ENCODE measurements around the gene CORO2B. TPM values are rescaled to one million over a fixed set of nuclear protein-coding genes. Genes with fewer than 3 reads are reported as not detected.
A peak's percentile ranks its signal among the peaks of the same experiment; 100 is the strongest.

The CORO2B gene
- total RNA-seq, 1 donor from 2014 or later, result 1.0 TPM

GRCh38 chr15:68614286-68615035 lies 35.7 kb downstream of the CORO2B start:
- H3K4me2 ChIP-seq, result peak overlapping the region; percentile 72
- no peak overlapping the region for H3K9ac ChIP-seq
- no peaks in the 10 kb centered on the region for H3K9me3 Mint-ChIP-seq
- H3K4me3 Mint-ChIP-seq, result peak overlapping the region; percentile 50
- no peaks in the 10 kb centered on the region for H3K36me3 Mint-ChIP-seq
- no peak for TF ChIP-seq CTCF (IDR thresholded peaks at IDR 0.05)
- TF ChIP-seq EZH2phosphoT487 (IDR thresholded peaks at IDR 0.05), result no peak
- no peak for TF ChIP-seq EZH2 (IDR thresholded peaks at IDR 0.05)
- H3K27ac Mint-ChIP-seq, result peak overlapping the region; percentile 80
- peaks cover 26% of the 10 kb centered on the region for H3F3A ChIP-seq (ENCODE audit: low read depth)
- peaks cover 60% of the 10 kb centered on the region for H3K4me1 Mint-ChIP-seq
- H3K4me1 ChIP-seq, result peaks cover 21% of the 10 kb centered on the region
- peak overlapping the region; percentile 91 for H2AFZ ChIP-seq (replicated peaks)
- H3K79me2 ChIP-seq (ENCODE audit: low read depth), result no peaks in the 10 kb centered on the region
- H3K27ac ChIP-seq, result no peak overlapping the region
- peak; percentile 86 for DNase-seq (ENCODE audit: low spot score)
- H3K36me3 ChIP-seq, result no peaks in the 10 kb centered on the region
- no peaks in the 10 kb centered on the region for H3K27me3 ChIP-seq
- peak overlapping the region; percentile 20 for H3K4me3 ChIP-seq
- H4K20me1 ChIP-seq (ENCODE audit: low read depth), result no peaks in the 10 kb centered on the region
- no peaks in the 10 kb centered on the region for H3K27me3 Mint-ChIP-seq (ENCODE audit: insufficient read depth, low read depth)
- no peaks in the 10 kb centered on the region for H3K9me3 ChIP-seq (ENCODE audit: low read depth)

GRCh38 chr15:68615301-68615700 lies 36.5 kb downstream of the CORO2B start:
- Histone ChIP-seq H3K27ac (no peak overlapping the region), H3K27me3 (no peaks in the 10 kb centered on the region), H3K79me2 (ENCODE audit: low read depth) (no peaks in the 10 kb centered on the region), H2AFZ (replicated peaks) (no peak overlapping the region), H3K4me3 (no peak overlapping the region), H3K36me3 (no peaks in the 10 kb centered on the region), H3K4me2 (no peak overlapping the region), H3K9me3 (ENCODE audit: low read depth) (no peaks in the 10 kb centered on the region), H4K20me1 (ENCODE audit: low read depth) (no peaks in the 10 kb centered on the region), H3K9ac (no peak overlapping the region), H3F3A (ENCODE audit: low read depth) (peaks cover 22% of the 10 kb centered on the region), H3K4me1 (peaks cover 18% of the 10 kb centered on the region)
- Mint-ChIP-seq H3K4me3 (no peak overlapping the region), H3K4me1 (peaks cover 61% of the 10 kb centered on the region), H3K9me3 (no peaks in the 10 kb centered on the region), H3K27me3 (ENCODE audit: insufficient read depth, low read depth) (no peaks in the 10 kb centered on the region), H3K27ac (peak overlapping the region; percentile 80), H3K36me3 (no peaks in the 10 kb centered on the region)
- no peak for DNase-seq (ENCODE audit: low spot score)
- TF ChIP-seq EZH2 (IDR thresholded peaks at IDR 0.05) (no peak), CTCF (IDR thresholded peaks at IDR 0.05) (no peak), EZH2phosphoT487 (IDR thresholded peaks at IDR 0.05) (no peak)

- H3K36me3 Mint-ChIP-seq, result no peaks in the 10 kb centered on the region
- H3K79me2 ChIP-seq (ENCODE audit: low read depth), result no peaks in the 10 kb centered on the region
- TF ChIP-seq EZH2 (IDR thresholded peaks at IDR 0.05) (no peak), CTCF (IDR thresholded peaks at IDR 0.05) (no peak), EZH2phosphoT487 (IDR thresholded peaks at IDR 0.05) (no peak)
- no peaks in the 10 kb centered on the region for H4K20me1 ChIP-seq (ENCODE audit: low read depth)
- H3K4me1 ChIP-seq, result peaks cover 22% of the 10 kb centered on the region
- H3K4me3 ChIP-seq, result no peak overlapping the region
- H3F3A ChIP-seq (ENCODE audit: low read depth), result peaks cover 26% of the 10 kb centered on the region
- peaks cover 2% of the 10 kb centered on the region for H3K27me3 Mint-ChIP-seq (ENCODE audit: insufficient read depth, low read depth)
- no peak overlapping the region for H3K27ac ChIP-seq
- no peak overlapping the region for H3K9ac ChIP-seq
- no peak overlapping the region for H3K4me2 ChIP-seq
- DNase-seq (ENCODE audit: low spot score), result no peak
- peaks cover 61% of the 10 kb centered on the region for H3K4me1 Mint-ChIP-seq
- no peaks in the 10 kb centered on the region for H3K27me3 ChIP-seq
- no peaks in the 10 kb centered on the region for H3K9me3 ChIP-seq (ENCODE audit: low read depth)
- H2AFZ ChIP-seq (replicated peaks), result no peak overlapping the region
- no peaks in the 10 kb centered on the region for H3K9me3 Mint-ChIP-seq
- H3K36me3 ChIP-seq, result no peaks in the 10 kb centered on the region
- H3K27ac Mint-ChIP-seq, result peak overlapping the region; percentile 69
- no peak overlapping the region for H3K4me3 Mint-ChIP-seq
These were observed 37.0 kb downstream of the CORO2B start for GRCh38 chr15:68615811-68616210.

Data from neural progenitor cell (in vitro differentiated cells).